CD14-positive monocyte (primary cell): ENCODE results near the gene EXOC2. TPM values are rescaled to one million over a fixed set of nuclear protein-coding genes. Genes with fewer than 3 reads are reported as not detected.

Source experiments
- DNase-seq, 3 donors: peaks; one replicate each; pipeline ENCODE4 v3.0.0-alpha.2; 2011 to 2022
- H2AFZ ChIP-seq: 2 replicates; pipeline ENCODE4 v1.6.0; 2012; ENCODE audit warnings: mild to moderate bottlenecking, low read depth, low read length, inconsistent platforms; ENCODE audit not compliant: insufficient read depth, poor library complexity, severe bottlenecking
- H3K27ac ChIP-seq, 2 donors: 1 replicate in 1 of 2; 2 replicates in 1 of 2; pipeline ENCODE4 v1.5.1; 2012 to 2013; ENCODE audit warnings: low read length in 2 of 2, control low read depth in 1 of 2, inconsistent platforms in 1 of 2, low read depth in 1 of 2, mild to moderate bottlenecking in 1 of 2
- H3K27me3 ChIP-seq, 2 donors: one replicate each; pipeline versions ENCODE4 v1.6.0 to v1.6.1; 2011 to 2013; ENCODE audit warnings: low read length in 2 of 2; ENCODE audit not compliant: control insufficient read depth in 2 of 2, insufficient read depth in 2 of 2
- H3K36me3 ChIP-seq, 2 donors: replicated peaks in 1 of 2; 1 replicate in 1 of 2; 2 replicates in 1 of 2; pipeline versions ENCODE4 v1.5.1 to v1.6.1; 2012 to 2013; ENCODE audit warnings: low read length in 2 of 2, control low read depth in 1 of 2, inconsistent platforms in 1 of 2, mild to moderate bottlenecking in 1 of 2; ENCODE audit not compliant: insufficient read depth in 2 of 2, control insufficient read depth in 1 of 2
- H3K4me1 ChIP-seq, 2 donors: 1 replicate in 1 of 2; 2 replicates in 1 of 2; pipeline versions ENCODE4 v1.5.1 to v1.6.1; 2012 to 2013; ENCODE audit warnings: low read length in 2 of 2, control low read depth in 1 of 2, inconsistent platforms in 1 of 2, mild to moderate bottlenecking in 1 of 2, moderate library complexity in 1 of 2; ENCODE audit not compliant: insufficient read depth in 2 of 2, control insufficient read depth in 1 of 2
- H3K4me2 ChIP-seq: replicated peaks from 2 replicates; pipeline ENCODE3; 2012; ENCODE audit warnings: low read length, moderate library complexity, mild to moderate bottlenecking; ENCODE audit not compliant: poor library complexity, severe bottlenecking; ENCODE audit errors: extremely low read depth
- H3K4me3 ChIP-seq, 3 experiments: fragments of 200-600 bp in 1 of 3; sonication (generic) in 1 of 3; replicated peaks in 1 of 3; 1 replicate in 2 of 3; 2 replicates in 1 of 3; pipeline ENCODE4 v1.5.1; 2011 to 2013; ENCODE audit warnings: low read length in 3 of 3, mild to moderate bottlenecking in 3 of 3, control low read depth in 2 of 3, low read depth in 2 of 3, inconsistent platforms in 1 of 3, moderate library complexity in 1 of 3
- H3K79me2 ChIP-seq: 2 replicates; pipeline ENCODE4 v1.6.0; 2012; ENCODE audit warnings: mild to moderate bottlenecking, control low read depth, inconsistent platforms, low read length, moderate library complexity; ENCODE audit not compliant: insufficient read depth
- H3K9ac ChIP-seq: 2 replicates; pipeline ENCODE4 v1.6.0; 2017; ENCODE audit warnings: low read length, mild to moderate bottlenecking; ENCODE audit not compliant: insufficient read depth, poor library complexity, severe bottlenecking
- H3K9me3 ChIP-seq, 2 donors: replicated peaks in 1 of 2; 1 replicate in 1 of 2; 2 replicates in 1 of 2; pipeline versions ENCODE4 v1.5.1 to v1.6.1; 2012 to 2013; ENCODE audit warnings: low read length in 2 of 2, control low read depth in 1 of 2; ENCODE audit not compliant: control insufficient read depth in 1 of 2, insufficient read depth in 1 of 2
- H4K20me1 ChIP-seq: 2 replicates; pipeline ENCODE4 v1.6.0; 2012; ENCODE audit warnings: mild to moderate bottlenecking, low read length, control low read depth, moderate library complexity; ENCODE audit not compliant: insufficient read depth
- H3K27ac Mint-ChIP-seq, 7 donors: one replicate each; pipeline ENCODE4 v1.8.0; 2020; ENCODE audit warnings: mild to moderate bottlenecking in 7 of 7, mixed read lengths in 7 of 7, moderate library complexity in 6 of 7, inconsistent platforms in 2 of 7
- H3K27me3 Mint-ChIP-seq, 3 donors: one replicate each; pipeline ENCODE4 v1.8.0; 2021 to 2022; ENCODE audit warnings: low read depth in 3 of 3, mild to moderate bottlenecking in 3 of 3, mixed read lengths in 3 of 3, moderate library complexity in 3 of 3, inconsistent platforms in 1 of 3
- H3K36me3 Mint-ChIP-seq, 2 donors: one replicate each; pipeline ENCODE4 v1.8.0; 2020; ENCODE audit warnings: mixed read lengths in 2 of 2, inconsistent platforms in 1 of 2, mild to moderate bottlenecking in 1 of 2
- H3K4me1 Mint-ChIP-seq: one replicate; pipeline ENCODE4 v1.8.0; 2020; ENCODE audit warnings: mild to moderate bottlenecking, mixed read lengths
- H3K4me3 Mint-ChIP-seq, 2 donors: one replicate each; pipeline ENCODE4 v1.8.0; 2020; ENCODE audit warnings: mild to moderate bottlenecking in 2 of 2, mixed read lengths in 2 of 2, moderate library complexity in 1 of 2
- H3K9me3 Mint-ChIP-seq, 7 donors: one replicate each; pipeline ENCODE4 v1.8.0; 2020 to 2022; ENCODE audit warnings: mixed read lengths in 7 of 7, mild to moderate bottlenecking in 6 of 7, moderate library complexity in 6 of 7, inconsistent platforms in 2 of 7
- CTCF ChIP-seq: fragments of 200-600 bp; IDR thresholded peaks from one replicate; pipeline ENCODE4 v1.8.0; 2022; ENCODE audit warnings: antibody characterized with exemption, mild to moderate bottlenecking
- WGBS: methylation state at CpG from one replicate; pipeline ENCODE4 v1.1.5; 2013; ENCODE audit warnings: missing lambda C conversion rate; ENCODE audit not compliant: insufficient coverage; 5-methylcytosine and 5-hydroxymethylcytosine counted together
- intact Hi-C, 2 donors: fragments of 100-400 bp; cut with micrococcal nuclease; formaldehyde crosslinking; loops; one replicate each; pipeline versions ENCODE4 v1.15.0 to v1.15.1; 2023
- polyA plus RNA-seq, 3 donors: library from polyadenylated mRNA; depleted of rRNA in 1 of 3; unstranded in 2 of 3; stranded (reverse) in 1 of 3; fragments of 300-500 nt in 2 of 3; fragments of >200 nt in 1 of 3; fragmentation: Illumina TruSeq in 2 of 3; gene quantifications; 1 replicate in 2 of 3; 2 replicates in 1 of 3; pipeline ENCODE4 v1.2.3, GENCODE V29; 2012 to 2021

Gene EXOC2
- polyA plus RNA-seq, 3 donors: 7.5 to 15.5 (median 12.0) TPM

DNA sequence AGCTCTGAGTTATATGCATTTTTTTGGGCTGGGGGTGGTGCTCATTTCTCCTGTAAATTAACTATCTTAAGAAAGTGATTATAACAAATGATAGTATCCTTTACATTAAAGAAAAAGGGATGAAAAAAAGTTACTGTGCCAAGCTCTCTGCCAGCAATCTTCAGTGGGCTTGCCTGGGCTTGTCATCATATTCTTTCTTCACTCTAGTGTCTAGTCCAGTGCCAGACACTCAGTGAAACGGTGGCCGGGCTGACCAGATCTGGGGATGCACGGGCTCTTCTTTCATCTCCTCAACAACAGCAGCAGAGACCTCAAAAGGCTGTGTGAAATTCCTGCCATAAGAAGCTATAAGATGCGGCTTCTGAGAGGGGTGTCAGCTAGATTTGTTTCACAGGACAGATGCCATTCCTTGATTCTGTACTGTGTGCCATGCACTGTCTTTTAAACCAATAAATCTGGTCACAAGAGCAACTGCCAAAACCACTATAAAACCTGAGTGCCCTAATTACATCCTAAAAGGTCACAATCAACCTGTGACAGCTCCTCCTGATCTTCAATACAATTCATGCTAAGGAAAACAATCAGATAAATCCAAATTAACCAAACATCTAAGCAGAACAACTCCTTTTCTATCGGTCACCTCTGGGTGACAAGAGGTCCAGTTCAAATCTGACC lies 12.1 kb downstream of the EXOC2 start:
- peaks cover 0 to 4% of the 10 kb centered on the region in 2 donors for H3K9me3 ChIP-seq
- no peaks in the 10 kb centered on the region for H3K36me3 ChIP-seq
- peaks cover 32% of the 10 kb centered on the region for H3K79me2 ChIP-seq
- Mint-ChIP-seq H3K27ac (peak overlapping the region in 1 of 7 donors; percentile 61), H3K27me3 (peaks cover 0 to 1% (median 0%) of the 10 kb centered on the region in 3 donors), H3K4me1 (peaks cover 25% of the 10 kb centered on the region), H3K4me3 (no peak overlapping the region), H3K36me3 (peaks cover 3 to 19% of the 10 kb centered on the region in 2 donors), H3K9me3 (peaks cover 0 to 8% (median 4%) of the 10 kb centered on the region in 7 donors)
- no peak overlapping the region for H3K4me3 ChIP-seq
- peaks cover 60% of the 10 kb centered on the region for H4K20me1 ChIP-seq
- no peak for TF ChIP-seq CTCF
- H3K4me1 ChIP-seq: peaks cover 0 to 14% of the 10 kb centered on the region in 2 donors
- WGBS: no CpG with 5 or more reads among the region's 5 CpGs
- no peak overlapping the region for H3K4me2 ChIP-seq
- intact Hi-C loops: no loop called here
- DNase-seq: no peak
- H2AFZ ChIP-seq: no peak overlapping the region
- no peaks in the 10 kb centered on the region for H3K27me3 ChIP-seq
- no peak overlapping the region for H3K27ac ChIP-seq
- H3K9ac ChIP-seq: no peak overlapping the region

DNA sequence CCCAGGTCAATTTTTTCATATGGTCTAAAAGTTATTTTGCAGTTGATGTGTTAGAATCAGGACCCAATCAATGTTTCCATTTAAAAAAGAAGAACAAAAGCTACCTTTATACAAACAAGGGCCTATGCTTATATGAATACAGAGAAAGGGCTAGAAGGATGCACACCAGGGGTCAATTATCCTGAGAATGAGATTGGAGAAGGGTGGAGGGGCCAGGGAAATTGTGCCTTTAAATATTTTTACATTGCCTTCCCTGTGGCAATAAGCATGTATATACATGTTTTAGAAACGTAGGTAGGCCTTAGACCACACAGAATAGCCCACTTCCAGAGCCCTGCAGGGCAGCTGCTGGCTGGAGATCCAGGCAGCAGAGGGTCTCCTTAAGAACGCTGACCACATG lies 12.7 kb downstream of the EXOC2 start:
- H3K36me3 ChIP-seq: no peaks in the 10 kb centered on the region
- H3K27ac ChIP-seq: no peak overlapping the region
- H3K27me3 ChIP-seq: no peaks in the 10 kb centered on the region
- no peak overlapping the region for H3K9ac ChIP-seq
- Mint-ChIP-seq H3K9me3 (peaks cover 0 to 13% (median 4%) of the 10 kb centered on the region in 7 donors), H3K4me1 (peaks cover 21% of the 10 kb centered on the region), H3K36me3 (peaks cover 3 to 14% of the 10 kb centered on the region in 2 donors), H3K27ac (no peak overlapping the region), H3K4me3 (no peak overlapping the region), H3K27me3 (peaks cover 0 to 1% (median 0%) of the 10 kb centered on the region in 3 donors)
- no peak overlapping the region for H3K4me3 ChIP-seq
- peaks cover 0 to 13% of the 10 kb centered on the region in 2 donors for H3K4me1 ChIP-seq
- no peak overlapping the region for H2AFZ ChIP-seq
- no CpG with 5 or more reads among the region's 2 CpGs for WGBS
- H3K79me2 ChIP-seq: peaks cover 32% of the 10 kb centered on the region
- DNase-seq: no peak
- H4K20me1 ChIP-seq: peaks cover 55% of the 10 kb centered on the region
- peaks cover 0 to 4% of the 10 kb centered on the region in 2 donors for H3K9me3 ChIP-seq
- no peak overlapping the region for H3K4me2 ChIP-seq
- intact Hi-C loops: no loop called here
- TF ChIP-seq CTCF: no peak
